Naive B cell (primary cell): Measurements from ENCODE around the gene ZBTB38. TPM values are rescaled to one million over a fixed set of nuclear protein-coding genes. Genes with fewer than 3 reads are reported as not detected.
A peak's percentile ranks its signal among the peaks of the same experiment; 100 is the strongest.

Source experiments
- ATAC-seq, 2 donors: fragments of 150-1000 bp; cut with Tn5 transposase; 2 replicates each; pipeline ENCODE4 v1.10.0; 2021; ENCODE audit warnings: low read depth in 2 of 2, mild to moderate bottlenecking in 2 of 2, moderate library complexity in 2 of 2
- DNase-seq: peaks from one replicate; pipeline ENCODE4 v3.0.0; 2022
- H3K27ac Mint-ChIP-seq, 6 donors: one replicate each; pipeline ENCODE4 v1.8.0; 2020 to 2022; ENCODE audit warnings: mild to moderate bottlenecking in 6 of 6, mixed read lengths in 6 of 6, moderate library complexity in 5 of 6, inconsistent platforms in 2 of 6
- H3K27me3 Mint-ChIP-seq, 3 donors: one replicate each; pipeline ENCODE4 v1.8.0; 2021 to 2022; ENCODE audit warnings: mixed read lengths in 3 of 3, mild to moderate bottlenecking in 1 of 3
- H3K36me3 Mint-ChIP-seq, 2 donors: one replicate each; pipeline ENCODE4 v1.8.0; 2020 to 2022; ENCODE audit warnings: mixed read lengths in 2 of 2, inconsistent platforms in 1 of 2, mild to moderate bottlenecking in 1 of 2
- H3K4me1 Mint-ChIP-seq, 3 donors: one replicate each; pipeline ENCODE4 v1.8.0; 2020 to 2022; ENCODE audit warnings: mixed read lengths in 3 of 3, inconsistent platforms in 1 of 3, mild to moderate bottlenecking in 1 of 3, moderate library complexity in 1 of 3
- H3K4me3 Mint-ChIP-seq, 8 donors: one replicate each; pipeline ENCODE4 v1.8.0; 2020 to 2022; ENCODE audit warnings: mild to moderate bottlenecking in 8 of 8, mixed read lengths in 8 of 8, moderate library complexity in 8 of 8, inconsistent platforms in 2 of 8
- H3K9me3 Mint-ChIP-seq, 7 donors: one replicate each; pipeline ENCODE4 v1.8.0; 2020 to 2022; ENCODE audit warnings: mixed read lengths in 7 of 7, mild to moderate bottlenecking in 5 of 7, inconsistent platforms in 2 of 7, moderate library complexity in 1 of 7
- polyA plus RNA-seq, 6 donors: library from polyadenylated mRNA; unstranded; fragments of 300-500 nt; fragmentation: Illumina TruSeq; gene quantifications; one replicate each; pipeline ENCODE4 v1.2.3, GENCODE V29; 2021; ENCODE audit warnings: low read depth in 6 of 6

Gene ZBTB38, protein sequence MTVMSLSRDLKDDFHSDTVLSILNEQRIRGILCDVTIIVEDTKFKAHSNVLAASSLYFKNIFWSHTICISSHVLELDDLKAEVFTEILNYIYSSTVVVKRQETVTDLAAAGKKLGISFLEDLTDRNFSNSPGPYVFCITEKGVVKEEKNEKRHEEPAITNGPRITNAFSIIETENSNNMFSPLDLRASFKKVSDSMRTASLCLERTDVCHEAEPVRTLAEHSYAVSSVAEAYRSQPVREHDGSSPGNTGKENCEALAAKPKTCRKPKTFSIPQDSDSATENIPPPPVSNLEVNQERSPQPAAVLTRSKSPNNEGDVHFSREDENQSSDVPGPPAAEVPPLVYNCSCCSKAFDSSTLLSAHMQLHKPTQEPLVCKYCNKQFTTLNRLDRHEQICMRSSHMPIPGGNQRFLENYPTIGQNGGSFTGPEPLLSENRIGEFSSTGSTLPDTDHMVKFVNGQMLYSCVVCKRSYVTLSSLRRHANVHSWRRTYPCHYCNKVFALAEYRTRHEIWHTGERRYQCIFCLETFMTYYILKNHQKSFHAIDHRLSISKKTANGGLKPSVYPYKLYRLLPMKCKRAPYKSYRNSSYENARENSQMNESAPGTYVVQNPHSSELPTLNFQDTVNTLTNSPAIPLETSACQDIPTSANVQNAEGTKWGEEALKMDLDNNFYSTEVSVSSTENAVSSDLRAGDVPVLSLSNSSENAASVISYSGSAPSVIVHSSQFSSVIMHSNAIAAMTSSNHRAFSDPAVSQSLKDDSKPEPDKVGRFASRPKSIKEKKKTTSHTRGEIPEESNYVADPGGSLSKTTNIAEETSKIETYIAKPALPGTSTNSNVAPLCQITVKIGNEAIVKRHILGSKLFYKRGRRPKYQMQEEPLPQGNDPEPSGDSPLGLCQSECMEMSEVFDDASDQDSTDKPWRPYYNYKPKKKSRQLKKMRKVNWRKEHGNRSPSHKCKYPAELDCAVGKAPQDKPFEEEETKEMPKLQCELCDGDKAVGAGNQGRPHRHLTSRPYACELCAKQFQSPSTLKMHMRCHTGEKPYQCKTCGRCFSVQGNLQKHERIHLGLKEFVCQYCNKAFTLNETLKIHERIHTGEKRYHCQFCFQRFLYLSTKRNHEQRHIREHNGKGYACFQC (N-terminal part only)
- polyA plus RNA-seq: 10 to 100 TPM; 15.9 to 48.1 (median 35.4) TPM

DNA sequence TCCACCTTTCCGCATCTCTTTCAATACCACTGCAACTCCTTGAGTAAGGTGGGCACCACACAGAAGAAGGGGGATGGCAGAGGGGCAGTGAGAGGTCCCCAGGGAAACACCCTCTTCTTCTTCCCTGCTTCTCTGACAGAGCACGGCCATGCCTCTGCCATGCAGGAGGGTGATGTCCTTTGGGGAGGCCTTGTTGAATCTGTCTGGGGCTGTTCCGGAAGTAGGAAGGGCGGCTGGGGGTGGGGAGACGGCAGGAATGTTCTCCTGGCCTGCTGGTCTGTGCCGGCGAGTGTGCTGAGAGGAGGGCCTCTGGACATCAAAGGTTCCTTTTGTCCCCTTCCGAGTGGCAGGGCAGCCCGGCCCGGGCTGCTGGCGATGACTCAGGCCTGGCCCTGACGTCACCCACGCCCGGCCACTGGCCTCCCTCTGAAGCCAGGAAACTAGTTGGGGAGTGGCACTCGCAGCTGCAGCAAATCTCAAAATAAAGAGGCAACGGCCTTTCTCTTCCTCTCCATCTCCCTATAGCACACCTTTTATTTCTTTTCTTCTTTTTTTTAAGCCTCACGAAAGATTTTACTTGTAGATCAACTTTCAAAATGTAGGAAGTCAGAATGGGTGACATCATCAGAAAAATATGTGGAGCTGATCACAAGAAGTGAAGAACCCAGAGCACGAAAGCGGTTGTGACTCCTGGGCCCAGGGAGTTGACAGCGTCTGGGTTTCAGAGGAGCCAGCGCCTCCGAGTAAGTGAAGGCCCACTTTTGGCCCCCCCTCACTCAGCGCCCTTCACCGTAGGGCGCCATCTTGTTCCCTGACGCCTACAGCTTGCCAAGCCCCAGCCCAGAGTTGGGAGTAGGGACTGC is at the start of gene ZBTB38:
Gene ZBTB38, plus strand, starts transcription at position 443 of the 863 bp plus-strand sequence. CDS start 73,885 bp downstream, outside the sequence.
- no peaks in the 10 kb centered on the region for H3K27me3 Mint-ChIP-seq
- H3K27ac Mint-ChIP-seq: peak within 1 kb of the TSS in 2 of 6 donors; percentile 79 to 97
- peaks cover 0 to 6% (median 3%) of the 10 kb centered on the region in 7 donors for H3K9me3 Mint-ChIP-seq
- peak within 1 kb of the TSS in 1 of 8 donors; percentile 29 for H3K4me3 Mint-ChIP-seq
- ATAC-seq (no peak), DNase-seq (no peak)
- no peaks in the 10 kb centered on the region for H3K36me3 Mint-ChIP-seq
- H3K4me1 Mint-ChIP-seq: peaks cover 0 to 11% (median 7%) of the 10 kb centered on the region in 3 donors

DNA sequence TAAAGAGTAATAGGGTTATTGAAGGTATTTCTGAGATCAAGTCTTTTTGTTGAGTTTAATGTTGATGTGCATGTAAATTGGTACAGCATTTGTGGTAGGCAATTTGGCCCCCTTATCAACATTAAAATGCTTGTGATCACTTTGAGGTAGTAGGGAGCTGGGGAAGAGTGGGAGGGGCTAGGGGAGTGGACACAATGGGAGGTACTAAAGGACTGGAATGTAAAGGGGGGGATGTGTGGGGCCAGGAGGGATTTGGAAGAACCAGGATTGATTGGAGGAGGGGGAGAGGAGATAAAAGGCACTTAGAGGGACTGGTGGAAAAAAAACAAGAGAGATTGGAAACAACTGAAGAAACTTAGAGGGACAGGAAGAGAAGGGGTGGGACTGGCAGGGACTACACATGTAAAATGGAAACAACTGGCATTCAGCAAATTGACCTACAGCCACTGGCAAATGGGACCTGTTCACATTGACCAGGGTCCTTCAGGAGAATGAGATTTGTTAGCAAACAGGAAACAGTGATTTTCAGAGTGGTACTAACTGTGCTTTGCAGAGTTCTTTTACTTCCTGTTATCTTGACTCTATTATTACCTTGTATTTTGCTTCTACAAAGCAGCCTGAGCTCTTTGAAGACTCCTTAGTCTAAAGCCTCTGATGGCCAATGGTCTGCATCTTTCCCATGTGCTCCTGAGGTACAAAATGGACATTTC is 47.8 kb upstream of the ZBTB38 start:
- Mint-ChIP-seq H3K27me3 (peaks cover 0 to 6% (median 5%) of the 10 kb centered on the region in 3 donors), H3K9me3 (peaks cover 0 to 11% (median 4%) of the 10 kb centered on the region in 7 donors), H3K27ac (peak overlapping the region in 5 of 6 donors; percentile 51 to 69 (median 60)), H3K36me3 (peaks cover 5 to 10% of the 10 kb centered on the region in 2 donors), H3K4me1 (peaks cover 13 to 17% (median 15%) of the 10 kb centered on the region in 3 donors), H3K4me3 (peak overlapping the region in 6 of 8 donors; percentile 4 to 78 (median 44))
- DNase-seq: no peak
- ATAC-seq: peak in 1 of 2 donors; percentile 52

DNA sequence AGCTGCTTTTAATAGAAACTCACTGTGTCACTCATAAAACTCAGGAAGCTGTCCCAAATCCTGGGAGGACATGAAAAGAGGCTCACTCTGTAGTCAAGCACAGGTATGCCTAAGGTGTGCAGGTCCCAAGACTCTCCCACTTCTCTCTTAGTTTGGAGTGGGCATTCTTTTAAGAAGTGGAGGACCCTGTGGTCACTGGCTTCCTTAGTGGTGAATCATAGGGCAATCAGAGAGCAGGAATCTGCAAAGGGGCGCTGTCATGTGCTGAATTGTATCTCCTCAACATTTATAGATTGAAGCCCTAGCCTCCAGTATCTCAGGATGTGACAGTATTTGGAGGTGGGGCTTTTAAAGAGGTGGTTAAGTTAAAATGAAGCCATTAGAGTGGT is 47.2 kb upstream of the ZBTB38 start:
- peaks cover 13 to 17% (median 15%) of the 10 kb centered on the region in 3 donors for H3K4me1 Mint-ChIP-seq
- peak overlapping the region in 3 of 6 donors; percentile 39 to 68 (median 60) for H3K27ac Mint-ChIP-seq
- peaks cover 5 to 10% of the 10 kb centered on the region in 2 donors for H3K36me3 Mint-ChIP-seq
- ATAC-seq: no peak
- H3K27me3 Mint-ChIP-seq: peaks cover 0 to 6% (median 5%) of the 10 kb centered on the region in 3 donors
- DNase-seq: no peak
- peaks cover 0 to 11% (median 4%) of the 10 kb centered on the region in 7 donors for H3K9me3 Mint-ChIP-seq
- peak overlapping the region in 6 of 8 donors; percentile 4 to 67 (median 32) for H3K4me3 Mint-ChIP-seq

- Mint-ChIP-seq H3K4me3 (no peak overlapping the region), H3K4me1 (peaks cover 13 to 17% (median 15%) of the 10 kb centered on the region in 3 donors), H3K27ac (peak overlapping the region in 2 of 6 donors; percentile 5 to 7), H3K9me3 (peaks cover 0 to 11% (median 4%) of the 10 kb centered on the region in 7 donors), H3K36me3 (peaks cover 0 to 10% of the 10 kb centered on the region in 2 donors), H3K27me3 (peaks cover 4 to 15% (median 12%) of the 10 kb centered on the region in 3 donors)
- DNase-seq (no peak), ATAC-seq (no peak)
Observed at GRCh38 chr3:141323936-141324704, 44.2 kb upstream of the ZBTB38 start.

DNA sequence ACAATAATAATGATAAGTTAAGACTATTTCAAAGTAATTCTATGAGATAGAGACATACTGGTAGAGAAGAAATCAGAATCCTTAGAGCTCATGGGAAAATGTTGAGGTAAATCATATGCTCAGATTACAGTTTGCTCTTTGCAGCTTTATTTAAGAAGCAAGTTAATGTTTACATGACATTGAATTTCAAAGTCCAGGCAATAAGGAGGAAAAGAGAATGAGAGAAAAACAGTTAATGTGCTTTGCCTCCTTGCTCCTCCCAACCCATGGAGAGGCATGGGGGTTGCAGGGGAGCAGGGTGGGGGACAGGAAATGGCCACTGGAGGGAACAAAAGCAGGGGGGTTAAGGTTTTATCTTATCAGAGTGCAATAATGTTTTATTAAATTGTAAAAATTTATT is 42.2 kb upstream of the ZBTB38 start:
- no peak overlapping the region for H3K27ac Mint-ChIP-seq
- H3K4me3 Mint-ChIP-seq: no peak overlapping the region
- no peaks in the 10 kb centered on the region for H3K36me3 Mint-ChIP-seq
- peaks cover 7 to 14% (median 10%) of the 10 kb centered on the region in 3 donors for H3K27me3 Mint-ChIP-seq
- H3K4me1 Mint-ChIP-seq: peaks cover 3% of the 10 kb centered on the region in 3 donors
- DNase-seq (no peak), ATAC-seq (no peak)
- no peaks in the 10 kb centered on the region for H3K9me3 Mint-ChIP-seq

GRCh38 chr3:141326626-141327025 is 41.7 kb upstream of the ZBTB38 start:
- peaks cover 7 to 14% (median 10%) of the 10 kb centered on the region in 3 donors for H3K27me3 Mint-ChIP-seq
- no peak overlapping the region for H3K27ac Mint-ChIP-seq
- no peaks in the 10 kb centered on the region for H3K4me1 Mint-ChIP-seq
- no peak for ATAC-seq
- peak overlapping the region in 1 of 8 donors; percentile 54 for H3K4me3 Mint-ChIP-seq
- no peaks in the 10 kb centered on the region for H3K36me3 Mint-ChIP-seq
- H3K9me3 Mint-ChIP-seq: no peaks in the 10 kb centered on the region
- no peak for DNase-seq

- H3K4me1 Mint-ChIP-seq: peaks cover 0 to 4% (median 0%) of the 10 kb centered on the region in 3 donors
- ATAC-seq (no peak), DNase-seq (no peak)
- H3K36me3 Mint-ChIP-seq: no peaks in the 10 kb centered on the region
- H3K27me3 Mint-ChIP-seq: peaks cover 7 to 20% (median 14%) of the 10 kb centered on the region in 3 donors
- no peaks in the 10 kb centered on the region for H3K9me3 Mint-ChIP-seq
- peak overlapping the region in 1 of 6 donors; percentile 39 for H3K27ac Mint-ChIP-seq
- no peak overlapping the region for H3K4me3 Mint-ChIP-seq
Observed at GRCh38 chr3:141328286-141329166, 39.8 kb upstream of the ZBTB38 start.

DNA sequence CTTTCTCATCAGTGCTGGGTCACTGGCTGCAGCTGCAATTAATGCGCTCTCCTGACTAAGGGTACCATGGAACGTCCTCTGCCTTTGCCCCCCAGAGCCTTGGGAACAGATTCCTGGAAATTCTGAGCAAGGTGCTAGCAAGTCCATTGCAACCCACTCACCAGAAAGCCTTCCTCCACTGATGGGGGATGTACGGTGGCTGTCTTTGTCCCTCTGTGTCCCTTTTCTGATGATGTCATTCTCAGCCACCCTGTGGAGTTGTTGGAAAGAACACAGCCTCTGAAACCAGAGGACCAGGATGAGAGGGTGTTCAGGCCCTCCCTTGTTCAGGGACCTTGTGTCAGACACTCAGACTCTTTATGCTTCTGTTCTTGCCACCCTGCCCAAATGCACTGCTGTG is 38.1 kb upstream of the ZBTB38 start:
- no peak for ATAC-seq
- no peaks in the 10 kb centered on the region for H3K36me3 Mint-ChIP-seq
- H3K4me1 Mint-ChIP-seq: peaks cover 0 to 4% (median 0%) of the 10 kb centered on the region in 3 donors
- no peaks in the 10 kb centered on the region for H3K9me3 Mint-ChIP-seq
- H3K27ac Mint-ChIP-seq: no peak overlapping the region
- no peak overlapping the region for H3K4me3 Mint-ChIP-seq
- DNase-seq: no peak
- H3K27me3 Mint-ChIP-seq: peaks cover 7 to 31% (median 25%) of the 10 kb centered on the region in 3 donors

DNA sequence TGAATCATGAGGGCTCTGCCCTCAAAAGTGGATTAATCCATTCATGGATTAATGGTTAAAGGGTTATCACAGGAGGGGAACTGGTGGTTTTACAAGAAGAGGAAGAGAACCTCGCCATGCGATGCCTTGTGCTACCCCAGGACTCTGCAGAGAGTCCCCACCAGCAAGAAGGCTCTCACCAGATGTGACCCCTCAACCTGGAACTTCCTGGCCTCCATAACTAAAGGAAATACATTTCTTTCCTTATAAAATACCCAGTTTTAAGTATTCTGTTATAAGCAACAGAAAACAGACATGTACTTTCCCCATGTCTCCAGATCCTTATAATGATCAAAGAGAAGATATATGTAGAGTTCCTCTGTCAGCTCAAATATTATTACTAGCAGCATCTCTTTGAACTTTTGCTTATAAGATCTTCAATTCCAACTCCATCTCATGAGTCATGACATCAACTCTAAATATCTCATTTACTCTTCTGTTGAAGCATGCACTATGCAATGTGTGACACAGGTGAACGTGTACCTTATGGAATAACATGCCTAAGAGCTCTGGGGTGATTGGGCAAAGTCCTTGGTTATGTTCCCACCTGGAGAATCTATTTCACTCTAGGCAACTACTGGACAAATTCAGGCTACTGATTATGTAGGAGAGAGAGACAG is 37.5 kb upstream of the ZBTB38 start:
- H3K4me1 Mint-ChIP-seq: peaks cover 0 to 4% (median 0%) of the 10 kb centered on the region in 3 donors
- ATAC-seq: no peak
- no peaks in the 10 kb centered on the region for H3K36me3 Mint-ChIP-seq

More for the DNA sequence above, 37.5 kb upstream of the ZBTB38 start:
- peaks cover 7 to 31% (median 25%) of the 10 kb centered on the region in 3 donors for H3K27me3 Mint-ChIP-seq
- no peak overlapping the region for H3K27ac Mint-ChIP-seq
- H3K4me3 Mint-ChIP-seq: no peak overlapping the region
- no peak for DNase-seq
- no peaks in the 10 kb centered on the region for H3K9me3 Mint-ChIP-seq
